H4 (cell line): ENCODE data around the gene PCDH10. TPM values are rescaled to one million over a fixed set of nuclear protein-coding genes. Genes with fewer than 3 reads are reported as not detected.
"Not testable (repeated sequence)": the region's sequence is repeated elsewhere in the genome, so short reads cannot be mapped to it uniquely, and the experiment has no call there.

Source experiments
- DNase-seq: peaks from one replicate; pipeline ENCODE4 v3.0.0-alpha.2; 2015; ENCODE audit warnings: low spot score
- total RNA-seq: library from RNA; depleted of rRNA; stranded (reverse); fragments of >200 nt; shearing (Covaris generic); gene quantifications from 2 replicates; pipeline ENCODE4 v1.2.3, GENCODE V29; 2014

Gene PCDH10
- total RNA-seq, 1 experiment from 2014 or later: 4.5 TPM

DNA sequence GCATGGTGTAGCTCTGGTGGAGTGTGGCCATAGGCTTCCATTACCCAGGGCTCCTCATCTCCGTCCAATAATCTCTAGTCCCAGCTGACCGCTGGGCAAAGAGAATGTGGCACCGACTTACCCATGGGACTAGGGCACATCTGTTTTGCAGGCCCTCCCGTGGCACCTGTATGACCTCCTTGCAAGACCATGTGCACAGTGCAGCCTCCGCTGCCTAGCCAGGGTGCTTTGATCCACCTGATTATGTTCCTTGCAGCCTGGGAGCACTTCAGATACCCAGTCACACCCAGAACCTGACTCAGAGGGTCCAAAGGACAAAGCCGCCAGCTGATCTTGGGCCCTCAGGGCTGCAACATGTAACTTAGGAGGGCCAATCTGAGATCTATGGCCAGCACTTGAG lies 84.8 kb downstream of the PCDH10 start:
- DNase-seq: no peak

DNA sequence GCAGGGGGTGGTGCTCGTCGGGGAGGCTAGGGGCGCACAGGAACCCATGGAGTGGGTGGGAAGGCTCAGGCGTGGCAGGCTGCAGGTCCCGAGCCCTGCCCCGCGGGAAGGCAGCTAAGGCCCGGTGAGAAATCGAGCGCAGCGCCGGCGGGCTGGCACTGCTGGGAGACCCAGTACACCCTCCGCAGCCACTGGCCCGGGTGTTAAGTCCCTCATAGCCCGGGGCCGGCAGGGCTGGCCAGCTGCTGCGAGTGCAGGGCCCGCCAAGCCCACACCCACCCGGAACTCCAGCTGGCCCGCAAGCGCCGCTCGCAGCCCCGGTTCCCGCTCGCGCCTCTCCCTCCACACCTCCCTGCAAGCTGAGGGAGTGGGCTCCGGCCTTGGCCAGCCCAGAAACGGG lies 91.4 kb downstream of the PCDH10 start:
- DNase-seq: not testable (repeated sequence)
